HG03139 (cell line): ENCODE results near the gene MBD2.
"Not testable (repeated sequence)": the region's sequence is repeated elsewhere in the genome, so short reads cannot be mapped to it uniquely, and the experiment has no call there.

Experiments used
- ATAC-seq: cut with Tn5 transposase; IDR thresholded peaks from one replicate; pipeline ENCODE4 v1.9.1; 2021; ENCODE audit not compliant: unreplicated experiment

The MBD2 gene

GRCh38 chr18:54155412-54155811 lies 69.1 kb downstream of the MBD2 start:
- ATAC-seq: no peak

- no peak for ATAC-seq
Measured at GRCh38 chr18:54154231-54154630, 70.2 kb downstream of the MBD2 start.

GRCh38 chr18:54151376-54151775 lies 73.1 kb downstream of the MBD2 start:
- no peak for ATAC-seq

- no peak for ATAC-seq
Measured at GRCh38 chr18:54150226-54150625, 74.2 kb downstream of the MBD2 start.

- ATAC-seq: peak; percentile 45
Measured at GRCh38 chr18:54149078-54149697, 75.3 kb downstream of the MBD2 start.

GRCh38 chr18:54148678-54149077 lies 75.8 kb downstream of the MBD2 start:
- no peak for ATAC-seq

- no peak for ATAC-seq
Measured at GRCh38 chr18:54148151-54148550, 76.3 kb downstream of the MBD2 start.

GRCh38 chr18:54147439-54147838 lies 77.0 kb downstream of the MBD2 start:
- peak; percentile 76 for ATAC-seq

- ATAC-seq: no peak
Measured at GRCh38 chr18:54141041-54141608, 83.3 kb downstream of the MBD2 start.

GRCh38 chr18:54140641-54141040 lies 83.8 kb downstream of the MBD2 start:
- no peak for ATAC-seq

GRCh38 chr18:54135216-54135615 lies 89.3 kb downstream of the MBD2 start:
- ATAC-seq: no peak

GRCh38 chr18:54134053-54134452 lies 90.4 kb downstream of the MBD2 start:
- ATAC-seq: no peak

- no peak for ATAC-seq
Measured at GRCh38 chr18:54130631-54131030, 93.8 kb downstream of the MBD2 start.

GRCh38 chr18:54130177-54130576 lies 94.3 kb downstream of the MBD2 start:
- no peak for ATAC-seq

- peak; percentile 66 for ATAC-seq
Measured at GRCh38 chr18:54129448-54130067, 94.9 kb downstream of the MBD2 start.

- peak; percentile 82 for ATAC-seq
Measured at GRCh38 chr18:54127759-54128378, 96.6 kb downstream of the MBD2 start.

GRCh38 chr18:54125429-54125828 lies 99.0 kb downstream of the MBD2 start:
- ATAC-seq: no peak

- not testable (repeated sequence) for ATAC-seq
Measured at GRCh38 chr18:54123720-54124440, 100.6 kb downstream of the MBD2 start.

- ATAC-seq: peak; percentile 88
Measured at GRCh38 chr18:54119524-54120019, 104.9 kb downstream of the MBD2 start.

GRCh38 chr18:54117853-54118773 lies 106.4 kb downstream of the MBD2 start:
- no peak for ATAC-seq
